Mesenchymal stem cell (in vitro differentiated cells and primary cell): ENCODE results near the gene LARGE1.

Experiments used
- DNase-seq: peaks from one replicate; pipeline ENCODE4 v3.0.0-alpha.2; 2013
- H2AFZ ChIP-seq: one replicate; pipeline ENCODE4 v1.6.1; 2013; ENCODE audit warnings: low read depth, mild to moderate bottlenecking, control low read depth, inconsistent platforms, low read length, moderate library complexity
- H2AK5ac ChIP-seq: 2 replicates; pipeline ENCODE4 v1.6.1; 2013; ENCODE audit warnings: low read length, moderate library complexity, mild to moderate bottlenecking, inconsistent platforms; ENCODE audit not compliant: severe bottlenecking
- H2BK120ac ChIP-seq: one replicate; pipeline ENCODE4 v1.6.1; 2013; ENCODE audit warnings: low read depth, mild to moderate bottlenecking, inconsistent platforms, low read length, moderate library complexity
- H2BK12ac ChIP-seq, 2 experiments: one replicate each; pipeline ENCODE4 v1.6.1; 2013; ENCODE audit warnings: inconsistent platforms in 2 of 2, low read length in 2 of 2, mild to moderate bottlenecking in 2 of 2, moderate library complexity in 2 of 2, control low read depth in 1 of 2
- H2BK15ac ChIP-seq: one replicate; pipeline ENCODE4 v1.6.1; 2013; ENCODE audit warnings: mild to moderate bottlenecking, low read depth, inconsistent platforms; ENCODE audit not compliant: poor library complexity, severe bottlenecking
- H2BK5ac ChIP-seq: 2 replicates; pipeline ENCODE4 v1.6.1; 2013; ENCODE audit warnings: low read depth, mild to moderate bottlenecking, low read length, control low read depth, inconsistent platforms; ENCODE audit not compliant: poor library complexity, severe bottlenecking
- H3K14ac ChIP-seq, 2 experiments: one replicate each; pipeline ENCODE4 v1.6.1; 2013; ENCODE audit warnings: inconsistent platforms in 2 of 2, low read length in 2 of 2, control low read depth in 1 of 2, mild to moderate bottlenecking in 1 of 2, moderate library complexity in 1 of 2
- H3K18ac ChIP-seq, 2 experiments: one replicate each; pipeline ENCODE4 v1.6.1; 2013; ENCODE audit warnings: inconsistent platforms in 2 of 2, low read length in 2 of 2, control low read depth in 1 of 2, low read depth in 1 of 2, mild to moderate bottlenecking in 1 of 2
- H3K23ac ChIP-seq, 2 experiments: one replicate each; pipeline ENCODE4 v1.6.1; 2013; ENCODE audit warnings: inconsistent platforms in 2 of 2, low read length in 2 of 2, mild to moderate bottlenecking in 2 of 2, moderate library complexity in 2 of 2, control low read depth in 1 of 2
- H3K27ac ChIP-seq: 2 replicates; pipeline ENCODE4 v1.5.1; 2013; ENCODE audit warnings: mild to moderate bottlenecking, moderate library complexity, low read length, control low read depth, inconsistent platforms; ENCODE audit not compliant: poor library complexity, severe bottlenecking
- H3K27me3 ChIP-seq, 2 experiments: 2 replicates each; pipeline versions ENCODE4 v1.6.1 to v1.7.0; 2013; ENCODE audit warnings: low read length in 2 of 2, mild to moderate bottlenecking in 2 of 2, moderate library complexity in 2 of 2, control low read depth in 1 of 2, inconsistent platforms in 1 of 2; ENCODE audit not compliant: control insufficient read depth in 1 of 2, insufficient read depth in 1 of 2
- H3K36me3 ChIP-seq, 2 experiments: 2 replicates each; pipeline versions ENCODE4 v1.6.1 to v1.7.0; 2013; ENCODE audit warnings: low read length in 2 of 2, control low read depth in 1 of 2, inconsistent platforms in 1 of 2, low read depth in 1 of 2, mild to moderate bottlenecking in 1 of 2; ENCODE audit not compliant: insufficient read depth in 2 of 2, control insufficient read depth in 1 of 2
- H3K4ac ChIP-seq, 2 experiments: one replicate each; pipeline ENCODE4 v1.6.1; 2013; ENCODE audit warnings: inconsistent platforms in 2 of 2, low read length in 2 of 2, mild to moderate bottlenecking in 2 of 2, moderate library complexity in 2 of 2, control low read depth in 1 of 2, low read depth in 1 of 2
- H3K4me1 ChIP-seq: 2 replicates; pipeline ENCODE4 v1.6.1; 2013; ENCODE audit warnings: low read depth, low read length, control low read depth; ENCODE audit not compliant: control insufficient read depth, insufficient read depth
- H3K4me2 ChIP-seq: 2 replicates; pipeline ENCODE4 v1.6.1; 2013; ENCODE audit warnings: low read length, mild to moderate bottlenecking, inconsistent platforms; ENCODE audit not compliant: poor library complexity, severe bottlenecking
- H3K4me3 ChIP-seq, 2 experiments: 2 replicates each; pipeline versions ENCODE4 v1.5.1 to v1.7.0; 2013; ENCODE audit warnings: low read length in 2 of 2, mild to moderate bottlenecking in 2 of 2, control low read depth in 1 of 2, low read depth in 1 of 2; ENCODE audit not compliant: insufficient read depth in 1 of 2
- H3K79me1 ChIP-seq: replicated peaks from 2 replicates; pipeline ENCODE4 v1.6.1; 2013; ENCODE audit warnings: mild to moderate bottlenecking, control low read depth, low read length, inconsistent platforms; ENCODE audit not compliant: poor library complexity, severe bottlenecking
- H3K9ac ChIP-seq: 2 replicates; pipeline ENCODE4 v1.7.0; 2013; ENCODE audit warnings: mild to moderate bottlenecking, low read length, moderate library complexity
- H3K9me3 ChIP-seq: 2 replicates; pipeline ENCODE4 v1.7.0; 2013; ENCODE audit warnings: mild to moderate bottlenecking, low read length; ENCODE audit not compliant: control insufficient read depth
- H4K8ac ChIP-seq: one replicate; pipeline ENCODE4 v1.6.1; 2013; ENCODE audit warnings: inconsistent platforms, mild to moderate bottlenecking, low read length, moderate library complexity
- H4K91ac ChIP-seq: one replicate; pipeline ENCODE4 v1.6.1; 2013; ENCODE audit warnings: mild to moderate bottlenecking, low read length, inconsistent platforms
- WGBS: methylation state at CpG from one replicate; pipeline ENCODE4 v1.1.7; 2013; ENCODE audit warnings: mixed read lengths; 5-methylcytosine and 5-hydroxymethylcytosine counted together

LARGE1 gene

GRCh38 chr22:33589297-33589696 lies 331.0 kb downstream of the LARGE1 start:
- H3K27ac ChIP-seq, result no peak overlapping the region
- no peak overlapping the region for H4K91ac ChIP-seq
- no peak overlapping the region for H3K14ac ChIP-seq
- no peak overlapping the region for H3K23ac ChIP-seq
- no peak overlapping the region for H2BK120ac ChIP-seq
- no peaks in the 10 kb centered on the region for H3K79me1 ChIP-seq
- DNase-seq, result no peak
- no peak overlapping the region for H3K18ac ChIP-seq
- no peak overlapping the region for H2AFZ ChIP-seq
- no peaks in the 10 kb centered on the region for H3K36me3 ChIP-seq
- H2BK5ac ChIP-seq, result no peak overlapping the region
- no peak overlapping the region for H3K4ac ChIP-seq
- H3K27me3 ChIP-seq, result peaks cover 0 to 3% of the 10 kb centered on the region in 2 experiments
- H3K4me1 ChIP-seq, result no peaks in the 10 kb centered on the region
- no peak overlapping the region for H3K9ac ChIP-seq
- no peak overlapping the region for H2BK15ac ChIP-seq
- H2AK5ac ChIP-seq, result no peak overlapping the region
- no peak overlapping the region for H2BK12ac ChIP-seq
- no peak overlapping the region for H4K8ac ChIP-seq
- H3K9me3 ChIP-seq, result no peaks in the 10 kb centered on the region
- no peak overlapping the region for H3K4me3 ChIP-seq
- no peak overlapping the region for H3K4me2 ChIP-seq

- Histone ChIP-seq H3K4me2 (no peak overlapping the region), H3K23ac (no peak overlapping the region), H3K18ac (no peak overlapping the region), H4K91ac (no peak overlapping the region), H3K9ac (no peak overlapping the region), H2BK5ac (no peak overlapping the region), H2BK12ac (no peak overlapping the region), H3K4me1 (no peaks in the 10 kb centered on the region), H2BK120ac (no peak overlapping the region), H3K9me3 (no peaks in the 10 kb centered on the region), H3K4ac (no peak overlapping the region), H3K36me3 (no peaks in the 10 kb centered on the region), H2AK5ac (no peak overlapping the region), H2BK15ac (no peak overlapping the region), H3K4me3 (no peak overlapping the region), H3K14ac (no peak overlapping the region), H3K27ac (no peak overlapping the region), H4K8ac (no peak overlapping the region), H3K79me1 (no peaks in the 10 kb centered on the region), H2AFZ (no peak overlapping the region), H3K27me3 (peaks cover 0 to 3% of the 10 kb centered on the region in 2 experiments)
- 100% methylated on average over 1 of the region's 2 CpGs for WGBS
- DNase-seq, result no peak
Measured at GRCh38 chr22:33588860-33589259, 331.4 kb downstream of the LARGE1 start.

GRCh38 chr22:33584152-33584551 lies 336.1 kb downstream of the LARGE1 start:
- H3K9ac ChIP-seq, result no peak overlapping the region
- H3K4ac ChIP-seq, result no peak overlapping the region
- H4K8ac ChIP-seq, result no peak overlapping the region
- H3K4me1 ChIP-seq, result no peaks in the 10 kb centered on the region
- H2AK5ac ChIP-seq, result no peak overlapping the region
- H3K18ac ChIP-seq, result no peak overlapping the region
- H3K4me3 ChIP-seq, result no peak overlapping the region
- H2BK120ac ChIP-seq, result no peak overlapping the region
- no peak overlapping the region for H3K27ac ChIP-seq
- no peak overlapping the region for H2AFZ ChIP-seq
- no peak overlapping the region for H3K4me2 ChIP-seq
- no peak for DNase-seq
- no peak overlapping the region for H2BK15ac ChIP-seq
- WGBS, result 94% methylated on average over 5 of the region's 5 CpGs
- no peaks in the 10 kb centered on the region for H3K9me3 ChIP-seq
- H2BK5ac ChIP-seq, result no peak overlapping the region
- H2BK12ac ChIP-seq, result no peak overlapping the region
- H3K36me3 ChIP-seq, result no peaks in the 10 kb centered on the region
- no peak overlapping the region for H4K91ac ChIP-seq
- H3K23ac ChIP-seq, result no peak overlapping the region
- no peak overlapping the region for H3K14ac ChIP-seq
- H3K79me1 ChIP-seq, result no peaks in the 10 kb centered on the region
- peaks cover 0 to 3% of the 10 kb centered on the region in 2 experiments for H3K27me3 ChIP-seq

- Histone ChIP-seq H3K4me1 (no peaks in the 10 kb centered on the region), H3K9me3 (no peaks in the 10 kb centered on the region), H3K4me3 (no peak overlapping the region), H2BK12ac (no peak overlapping the region), H3K27me3 (peaks cover 0 to 3% of the 10 kb centered on the region in 2 experiments), H3K14ac (no peak overlapping the region), H4K91ac (no peak overlapping the region), H3K23ac (no peak overlapping the region), H3K18ac (no peak overlapping the region), H3K9ac (no peak overlapping the region), H3K4me2 (no peak overlapping the region), H2BK120ac (no peak overlapping the region), H3K36me3 (no peaks in the 10 kb centered on the region), H2AFZ (no peak overlapping the region), H3K79me1 (no peaks in the 10 kb centered on the region), H2BK5ac (no peak overlapping the region), H2AK5ac (no peak overlapping the region), H2BK15ac (no peak overlapping the region), H3K4ac (no peak overlapping the region), H4K8ac (no peak overlapping the region), H3K27ac (no peak overlapping the region)
- DNase-seq, result no peak
- 100% methylated on average over 1 of the region's 1 CpG for WGBS
Measured at GRCh38 chr22:33582822-33583400, 337.4 kb downstream of the LARGE1 start.
